Ovary (tissue), 3 donors: Measurements from ENCODE around the gene CYFIP1.

Experiments
- CTCF ChIP-seq, 3 donors: fragments of 450-650 bp in 2 of 3; fragments of 200-600 bp in 1 of 3; IDR thresholded peaks; one replicate each; pipeline versions ENCODE4 v1.5.1 to v1.8.0; 2016 to 2022; ENCODE audit warnings: antibody characterized with exemption in 3 of 3, mild to moderate bottlenecking in 1 of 3
- POLR2A ChIP-seq: fragments of 450-650 bp; IDR thresholded peaks from one replicate; pipeline ENCODE4 v1.6.1; 2017; ENCODE audit warnings: antibody characterized with exemption, mild to moderate bottlenecking, moderate library complexity
- donor health status: DM: no; HTN: no; CAD: no.

- TF ChIP-seq CTCF (IDR thresholded peaks at IDR 0.05) (no peak), POLR2A (no peak)
These were observed 105.9 kb downstream of the CYFIP1 start for GRCh38 chr15:22874256-22874655.
